GM21737 (cell line): ENCODE data around the gene CWC22.
"Not testable (repeated sequence)": the region's sequence is repeated elsewhere in the genome, so short reads cannot be mapped to it uniquely, and the experiment has no call there.

Experiments
- ATAC-seq: cut with Tn5 transposase; IDR thresholded peaks from one replicate; pipeline ENCODE4 v1.9.1; 2021; ENCODE audit warnings: mild to moderate bottlenecking, moderate library complexity; ENCODE audit not compliant: unreplicated experiment

CWC22 gene

GRCh38 chr2:179952658-179953057 is 54.4 kb downstream of the CWC22 start:
- ATAC-seq = no peak

DNA sequence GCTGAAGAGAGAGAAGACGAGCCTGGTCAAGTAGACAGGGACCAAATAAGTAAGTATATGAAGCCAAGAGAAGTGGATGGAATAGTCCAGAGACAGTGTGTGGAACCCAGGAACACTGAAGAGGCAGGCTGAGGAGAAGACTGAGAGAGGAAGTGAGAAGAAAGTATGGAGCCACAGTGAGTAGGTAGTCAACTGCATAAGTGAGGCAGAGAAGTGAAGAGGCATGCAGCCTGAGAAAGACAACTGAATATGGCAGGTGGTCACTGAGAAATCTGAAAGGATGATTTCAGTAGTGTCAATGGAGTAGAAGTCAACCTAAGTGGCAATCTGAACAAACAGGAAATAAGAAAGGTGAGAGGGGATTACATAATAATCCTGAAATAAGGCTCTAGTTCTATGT is 55.4 kb downstream of the CWC22 start:
- ATAC-seq = peak; percentile 64

DNA sequence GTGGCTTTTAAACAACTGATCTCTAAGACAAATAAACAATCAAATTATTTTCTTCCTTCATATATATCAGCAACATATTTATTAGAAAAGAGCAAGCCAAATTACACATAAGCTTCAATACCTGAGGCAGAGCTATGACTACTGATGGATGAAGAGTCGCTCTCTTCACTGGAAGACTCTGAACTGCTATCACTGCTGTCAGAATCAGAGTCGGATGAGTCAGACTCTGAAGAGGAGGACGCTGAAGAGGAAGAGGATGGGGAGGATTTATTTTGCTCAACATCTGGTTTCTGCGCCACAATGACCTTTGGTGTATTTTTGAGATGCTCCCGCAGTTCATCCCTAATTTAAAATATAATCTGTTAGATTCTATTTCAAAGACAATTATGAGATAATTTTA is 56.7 kb downstream of the CWC22 start:
- no peak for ATAC-seq

DNA sequence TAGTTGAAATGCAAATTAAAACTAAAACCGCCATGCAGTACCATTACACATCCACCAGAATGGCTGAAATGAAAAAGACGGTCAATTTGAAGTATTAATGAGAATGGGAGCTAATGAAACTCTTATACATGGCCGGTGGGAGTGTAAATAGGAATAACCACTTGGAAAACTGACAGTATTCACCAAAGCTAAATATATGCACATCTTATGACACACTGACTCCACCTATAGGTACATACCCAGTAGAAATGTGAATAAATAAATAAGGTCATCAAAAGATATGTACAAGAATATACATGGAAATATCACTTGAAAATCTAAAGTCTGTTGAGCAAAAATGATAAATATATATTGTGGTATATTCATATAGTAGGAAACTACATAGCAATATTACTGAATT is 57.7 kb downstream of the CWC22 start:
- ATAC-seq = no peak

DNA sequence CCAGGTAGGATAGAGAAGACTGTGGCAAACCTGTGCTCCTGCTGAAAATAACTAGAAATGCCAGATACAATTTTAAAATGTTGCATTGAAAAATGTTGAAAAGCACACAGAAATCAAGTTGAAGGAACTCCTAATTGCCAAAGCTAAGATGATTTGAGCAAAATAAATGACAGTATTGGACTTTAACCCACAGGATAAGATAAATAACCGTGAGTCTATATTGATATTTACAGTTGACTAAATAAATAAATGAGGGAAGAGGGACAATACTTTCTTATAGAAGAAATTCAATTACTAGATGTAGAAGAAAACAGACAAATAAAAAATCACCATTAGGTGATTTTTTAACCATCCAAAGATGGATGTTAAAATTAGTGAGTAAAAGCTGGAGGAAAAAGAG is 59.0 kb downstream of the CWC22 start:
- ATAC-seq = no peak

DNA sequence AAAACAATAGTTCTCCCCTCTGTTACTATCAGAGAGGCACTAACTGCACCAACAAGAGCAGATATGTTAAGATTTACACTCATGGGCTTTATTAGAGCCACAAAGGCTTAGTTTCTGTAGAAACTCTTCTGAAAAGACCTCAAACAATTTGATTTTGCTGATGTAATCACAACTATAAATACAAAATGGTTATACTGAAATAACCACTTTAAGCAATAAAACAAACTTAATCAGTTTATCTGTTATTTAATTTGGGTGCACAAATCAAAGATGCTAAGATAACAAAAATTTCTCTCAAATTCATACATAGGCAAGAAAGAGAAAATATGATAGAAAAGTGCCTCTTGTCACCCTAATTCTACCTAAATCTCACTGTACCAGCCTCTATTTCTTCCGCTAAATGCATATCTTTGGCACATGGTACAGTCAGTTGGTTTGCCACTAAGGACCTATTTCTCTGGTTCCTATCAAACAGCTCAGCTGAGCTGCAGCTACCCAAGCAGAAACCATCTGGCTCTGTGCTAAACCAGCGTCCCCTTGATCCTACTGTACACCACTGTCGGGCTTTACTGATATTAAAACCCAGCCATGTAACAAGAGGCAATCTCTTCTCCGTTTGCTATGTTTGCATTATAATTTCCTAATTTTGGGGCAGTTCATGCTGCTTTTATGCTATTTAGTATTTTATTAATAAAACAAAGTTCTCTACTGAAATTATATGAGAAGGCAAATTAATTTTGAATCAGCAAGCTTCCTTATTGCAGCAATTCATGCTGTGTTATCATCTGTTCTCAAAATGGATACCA is 60.1 kb downstream of the CWC22 start:
- no peak for ATAC-seq

- no peak for ATAC-seq
Measured at GRCh38 chr2:179946346-179946745, 60.8 kb downstream of the CWC22 start.

GRCh38 chr2:179939259-179939658 is 67.8 kb downstream of the CWC22 start:
- no peak for ATAC-seq

DNA sequence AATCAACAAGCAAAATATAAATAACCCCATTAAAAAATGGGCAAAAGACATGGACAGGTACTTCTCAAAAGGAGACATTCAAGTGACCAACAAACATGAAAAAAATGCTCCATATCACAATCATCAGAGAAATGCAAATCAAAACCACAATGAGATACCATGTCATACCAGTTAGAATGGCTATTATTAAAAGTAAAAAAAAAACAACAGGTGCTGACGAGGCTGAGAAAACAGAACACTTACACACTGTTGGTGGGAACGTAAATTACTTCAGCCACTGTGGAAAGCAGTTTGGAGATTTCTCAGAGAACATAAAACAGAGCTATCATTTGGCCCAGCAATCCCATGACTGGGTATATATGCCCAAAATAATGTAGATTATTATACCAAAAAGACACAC is 69.1 kb downstream of the CWC22 start:
- no peak for ATAC-seq

DNA sequence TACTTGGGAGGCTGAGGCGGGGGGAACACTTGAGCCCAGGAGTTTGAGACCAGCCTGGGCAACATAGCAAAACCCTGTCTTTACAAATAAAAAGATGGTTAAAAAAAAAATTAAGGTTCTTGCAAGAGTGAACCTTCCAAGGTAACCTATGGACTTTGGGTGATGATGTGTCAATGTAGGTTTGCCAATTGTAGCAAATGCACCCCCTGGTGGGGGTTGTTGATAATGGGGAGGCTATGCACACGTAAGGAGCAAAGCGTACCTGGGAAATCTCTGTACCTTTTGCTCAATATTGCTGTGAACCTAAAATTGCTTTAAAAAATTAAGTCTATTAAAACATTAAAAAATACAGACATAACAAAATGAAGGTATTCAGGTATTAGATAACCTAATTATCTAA is 70.4 kb downstream of the CWC22 start:
- no peak for ATAC-seq

DNA sequence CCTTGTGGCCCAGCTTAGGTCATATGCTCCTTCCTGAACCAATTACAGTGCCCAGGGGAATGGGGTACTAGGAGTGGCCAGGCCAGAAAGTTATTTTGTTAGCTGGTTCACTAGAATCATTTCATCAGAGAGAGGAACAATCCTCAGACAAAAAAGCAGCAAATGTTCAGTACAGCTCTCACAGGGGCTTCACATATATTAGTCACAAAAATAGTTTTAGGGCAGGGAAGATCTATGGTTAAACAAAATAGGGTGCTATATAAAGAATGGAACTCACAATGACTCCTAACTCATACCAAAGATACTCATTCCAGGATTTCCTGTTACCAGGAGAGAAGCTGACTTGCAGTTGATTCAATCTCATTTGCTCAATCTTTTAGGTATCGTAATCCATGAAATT is 71.0 kb downstream of the CWC22 start:
- ATAC-seq = no peak

DNA sequence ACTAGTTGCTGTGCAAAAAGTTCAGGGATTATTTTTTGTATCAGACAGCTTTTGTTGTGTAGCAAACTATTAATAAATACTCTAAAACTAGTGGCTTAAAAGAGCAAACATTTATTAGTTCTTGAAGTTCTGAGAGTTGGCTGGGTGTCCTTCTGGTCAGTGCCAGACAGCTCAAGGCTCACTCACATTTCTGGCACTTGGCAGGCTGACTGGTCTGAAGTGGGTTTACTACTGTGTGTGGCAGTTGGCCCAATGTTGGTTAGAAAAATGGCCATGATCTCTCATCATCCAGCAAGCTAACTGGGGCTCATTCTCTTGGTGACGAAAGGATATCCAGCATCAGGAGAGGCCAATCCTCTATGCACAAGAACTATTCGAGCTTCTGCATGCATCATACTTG is 74.3 kb downstream of the CWC22 start:
- ATAC-seq = no peak

DNA sequence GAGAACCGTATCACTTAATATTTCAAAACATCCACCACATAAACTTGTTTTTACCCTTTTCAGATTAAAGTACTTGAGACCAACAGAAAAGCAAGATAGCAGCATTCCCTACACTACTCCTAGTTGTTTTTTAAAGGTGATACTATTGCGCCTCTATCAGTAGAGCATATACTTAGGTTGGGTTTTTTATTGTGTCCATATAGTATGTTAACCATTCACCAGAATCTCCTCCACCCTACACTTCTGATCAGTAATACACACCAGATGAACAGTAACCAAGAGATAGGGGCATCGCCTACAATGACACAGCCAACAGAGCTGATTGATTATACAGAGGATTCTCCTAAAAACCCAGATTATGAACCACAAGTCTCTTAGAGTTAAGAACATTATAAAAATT is 75.6 kb downstream of the CWC22 start:
- ATAC-seq = no peak

- ATAC-seq = not testable (repeated sequence)
Measured at GRCh38 chr2:179929997-179930396, 77.1 kb downstream of the CWC22 start.

- ATAC-seq = no peak
Measured at GRCh38 chr2:179927041-179927440, 80.1 kb downstream of the CWC22 start.

- no peak for ATAC-seq
Measured at GRCh38 chr2:179925713-179926112, 81.4 kb downstream of the CWC22 start.

DNA sequence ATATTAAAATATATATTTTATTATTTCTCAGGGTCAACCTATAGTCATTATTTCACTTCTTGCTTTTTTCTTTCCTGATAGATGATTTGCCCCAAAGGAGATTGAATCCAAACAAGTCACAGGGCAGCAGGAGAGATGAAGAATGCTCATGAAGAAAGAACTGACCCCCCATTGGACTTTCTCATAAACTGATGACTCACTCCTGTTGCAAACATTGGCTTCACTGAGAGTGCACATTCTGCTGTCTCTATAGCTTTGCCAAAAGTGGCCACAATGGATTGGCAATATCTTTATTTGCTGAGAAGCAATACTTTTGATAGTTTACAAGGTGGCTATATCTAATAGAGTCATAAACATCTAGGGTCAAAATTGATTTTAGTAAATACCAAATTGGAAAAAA is 89.8 kb downstream of the CWC22 start:
- ATAC-seq = no peak

- no peak for ATAC-seq
Measured at GRCh38 chr2:179915395-179915992, 91.6 kb downstream of the CWC22 start.

DNA sequence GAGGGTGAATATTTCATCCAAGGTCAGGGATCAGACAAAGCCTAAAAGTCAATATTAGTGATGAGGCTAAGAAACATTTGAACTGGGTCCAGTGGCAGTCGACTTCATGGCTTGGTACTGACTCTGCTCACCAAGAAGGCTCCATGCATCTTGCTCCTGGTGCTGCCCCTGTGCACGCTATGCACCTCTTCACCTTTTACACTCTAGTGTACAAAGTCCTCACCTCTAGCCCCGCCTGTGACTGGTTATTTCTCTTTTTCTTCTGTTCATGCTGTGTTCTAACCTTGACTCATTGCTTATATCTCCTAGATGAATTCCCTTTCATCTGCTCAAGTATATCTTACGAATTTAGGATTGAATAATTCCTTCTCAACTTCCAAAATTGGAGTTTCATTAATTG is 93.3 kb downstream of the CWC22 start:
- ATAC-seq = no peak

- ATAC-seq = no peak
Measured at GRCh38 chr2:179911569-179911968, 95.5 kb downstream of the CWC22 start.

GRCh38 chr2:179910735-179911113 is 96.4 kb downstream of the CWC22 start:
- no peak for ATAC-seq

GRCh38 chr2:179909845-179910734 is 97.0 kb downstream of the CWC22 start:
- no peak for ATAC-seq
